GM18909 (cell line): ENCODE measurements around the gene CACNA1A.
"Not testable (repeated sequence)": the region's sequence is repeated elsewhere in the genome, so short reads cannot be mapped to it uniquely, and the experiment has no call there.

Source experiments
- ATAC-seq: cut with Tn5 transposase; IDR thresholded peaks from one replicate; pipeline ENCODE4 v1.9.1; 2021; ENCODE audit warnings: mild to moderate bottlenecking; ENCODE audit not compliant: unreplicated experiment, poor library complexity

CACNA1A gene

GRCh38 chr19:13286195-13286985 lies 219.9 kb downstream of the CACNA1A start:
- no peak for ATAC-seq

- ATAC-seq: no peak
Measured at GRCh38 chr19:13284929-13285928, 221.1 kb downstream of the CACNA1A start.

- no peak for ATAC-seq
Measured at GRCh38 chr19:13283871-13284270, 222.4 kb downstream of the CACNA1A start.

DNA sequence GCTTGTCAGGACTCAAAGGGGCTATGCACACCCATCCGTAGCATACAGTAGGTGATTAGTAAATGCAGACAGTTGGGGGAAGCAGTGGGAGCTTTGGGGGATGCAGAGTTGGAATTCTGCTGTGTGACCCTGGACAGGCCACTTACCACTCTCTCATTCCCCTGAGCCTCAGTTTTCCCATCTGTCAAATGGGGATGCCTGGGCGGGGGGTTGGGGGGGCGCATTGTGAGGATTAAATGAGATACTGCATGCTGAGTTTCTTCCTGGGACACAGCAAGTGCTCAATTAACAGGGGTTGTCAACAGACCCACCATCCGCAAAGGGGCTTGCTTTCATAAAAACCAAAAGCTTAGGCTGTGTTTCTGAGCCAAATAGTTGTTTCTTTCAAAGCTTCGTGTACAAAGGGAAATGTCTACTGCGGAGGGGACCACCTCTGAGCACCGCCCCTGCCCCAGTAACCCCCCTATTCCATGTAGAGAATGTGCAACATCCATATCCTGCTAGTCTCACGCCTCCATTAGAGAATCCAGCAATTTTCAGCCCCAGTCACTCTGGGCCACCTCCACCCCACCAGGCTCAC lies 223.7 kb downstream of the CACNA1A start:
- no peak for ATAC-seq

DNA sequence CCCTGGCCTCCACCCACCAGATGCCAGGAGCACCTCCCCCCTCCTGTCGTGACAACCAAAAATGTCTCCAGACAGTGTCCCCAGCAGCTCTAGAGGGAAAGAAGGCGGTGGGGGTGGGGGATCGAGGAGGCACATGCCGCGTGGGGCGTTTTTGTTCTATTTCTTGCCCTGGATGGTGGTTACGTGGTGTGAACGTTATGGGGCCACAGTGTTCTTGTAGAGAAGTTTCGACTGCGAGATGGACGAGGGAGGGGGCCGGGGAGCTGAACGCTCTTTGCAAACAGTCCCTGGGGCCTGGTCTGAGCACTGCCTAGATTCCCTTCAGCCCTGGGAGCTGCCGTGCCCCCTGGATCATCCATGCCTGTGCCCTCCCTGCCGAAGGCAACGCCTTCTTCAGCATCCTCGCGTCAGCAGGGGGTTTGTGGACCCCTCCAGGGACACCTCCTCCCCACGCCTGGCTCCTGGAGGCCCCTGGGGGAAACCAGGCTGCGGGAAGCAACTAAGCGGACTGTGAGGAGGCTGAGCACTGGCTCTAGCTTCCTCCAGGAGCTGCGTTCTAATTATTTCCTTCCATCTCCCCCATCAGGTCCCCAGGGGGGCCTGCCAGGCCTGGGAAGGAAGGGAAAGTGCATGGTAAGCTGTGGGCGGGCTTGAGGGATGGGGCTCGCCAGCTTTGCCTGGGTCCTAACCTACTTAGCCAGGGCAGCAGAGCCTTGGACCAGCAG lies 224.6 kb downstream of the CACNA1A start:
- no peak for ATAC-seq

DNA sequence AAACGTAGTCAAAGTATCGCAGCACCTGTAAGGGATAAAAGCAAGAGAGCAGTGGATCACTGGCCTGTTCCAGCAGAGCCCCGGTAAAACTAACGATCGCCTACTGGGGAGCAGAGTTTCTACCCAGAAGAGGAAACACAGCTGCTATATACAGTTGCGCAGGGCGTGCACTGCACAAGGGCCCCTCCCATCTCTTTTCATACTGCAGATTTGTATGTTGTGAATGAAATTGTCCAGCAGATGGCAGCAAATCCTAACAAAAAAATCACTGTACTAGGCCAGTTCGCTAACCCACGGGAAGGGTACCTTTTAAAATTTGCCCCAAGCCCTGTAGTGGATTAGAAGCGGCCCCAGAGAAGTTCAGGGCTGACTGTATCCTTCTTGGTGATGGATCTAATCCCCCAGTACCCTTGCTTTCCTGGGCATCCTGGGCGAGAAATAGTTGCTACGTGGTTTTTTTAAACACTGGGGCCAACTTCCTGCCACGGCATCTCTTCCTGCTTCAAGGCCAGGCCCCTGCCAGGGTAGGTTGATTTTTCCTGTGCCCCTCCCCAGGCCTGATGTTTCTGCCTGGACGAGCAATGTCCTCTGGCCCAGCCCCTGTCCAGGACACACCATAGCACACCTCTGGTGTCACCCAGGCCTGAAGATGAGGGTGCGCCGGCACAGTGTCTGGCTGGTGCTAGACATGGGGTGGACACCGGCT lies 229.0 kb downstream of the CACNA1A start:
- ATAC-seq: no peak

DNA sequence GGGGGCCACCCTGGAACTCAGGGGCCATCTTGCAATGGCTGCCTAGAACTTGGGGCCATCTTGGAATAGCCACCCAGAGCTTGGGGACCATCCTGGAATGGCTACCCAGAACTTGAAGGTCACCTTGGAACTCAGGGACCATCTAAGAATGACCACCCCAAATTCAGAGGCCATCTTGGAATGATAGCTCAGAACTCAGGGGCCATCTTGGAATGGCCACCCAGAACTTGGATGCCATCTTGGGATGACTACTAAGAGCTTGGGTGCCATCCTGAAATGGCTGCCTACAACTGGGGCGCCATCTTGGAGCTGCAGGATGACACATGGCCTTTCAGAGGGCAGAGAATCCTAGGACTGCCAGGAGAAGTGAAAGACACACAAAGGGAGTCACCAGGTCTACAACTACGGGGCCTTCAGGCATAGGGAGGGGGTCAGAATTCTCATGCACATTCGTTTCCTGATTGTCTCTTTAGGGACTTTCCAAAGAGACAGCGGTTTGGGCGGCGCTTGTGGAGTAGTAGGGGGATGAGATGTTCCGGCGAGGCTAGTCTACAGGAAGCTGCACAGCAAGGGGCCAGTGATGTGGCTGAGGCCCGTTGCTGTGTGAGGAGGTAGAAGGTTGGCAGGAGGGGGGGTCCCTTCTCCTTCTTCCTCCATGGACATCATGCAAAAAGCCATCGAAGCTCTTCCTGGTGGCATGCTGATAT lies 231.1 kb downstream of the CACNA1A start:
- no peak for ATAC-seq

DNA sequence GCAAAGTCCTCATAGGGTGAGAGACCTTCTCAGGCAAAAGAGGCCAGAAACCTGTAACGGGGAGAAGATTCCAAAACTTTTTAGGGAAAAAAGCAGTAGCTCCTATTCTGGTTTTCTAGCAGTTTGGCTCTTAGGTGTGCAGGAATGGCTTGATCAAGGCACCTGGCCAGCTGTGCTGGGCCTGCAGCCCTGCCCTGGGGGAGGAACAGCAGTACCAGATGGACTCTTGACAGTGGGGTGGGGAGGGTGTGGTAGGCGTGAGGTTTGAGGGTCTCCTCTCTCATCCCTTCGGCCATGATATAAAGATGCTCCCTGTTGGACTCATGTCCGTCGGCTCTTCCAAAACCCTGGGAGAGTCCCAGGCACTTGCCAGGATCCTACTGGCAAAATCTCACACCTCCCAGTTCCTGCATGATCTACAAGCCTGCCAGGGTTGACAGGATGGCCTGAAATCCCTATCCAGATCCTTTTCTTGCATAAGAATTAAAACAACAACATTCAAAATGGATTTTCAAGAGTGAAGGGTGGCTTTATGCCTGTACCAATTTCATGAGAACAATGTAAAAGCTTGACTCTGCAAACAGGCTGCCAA lies 235.7 kb downstream of the CACNA1A start:
- ATAC-seq: no peak

DNA sequence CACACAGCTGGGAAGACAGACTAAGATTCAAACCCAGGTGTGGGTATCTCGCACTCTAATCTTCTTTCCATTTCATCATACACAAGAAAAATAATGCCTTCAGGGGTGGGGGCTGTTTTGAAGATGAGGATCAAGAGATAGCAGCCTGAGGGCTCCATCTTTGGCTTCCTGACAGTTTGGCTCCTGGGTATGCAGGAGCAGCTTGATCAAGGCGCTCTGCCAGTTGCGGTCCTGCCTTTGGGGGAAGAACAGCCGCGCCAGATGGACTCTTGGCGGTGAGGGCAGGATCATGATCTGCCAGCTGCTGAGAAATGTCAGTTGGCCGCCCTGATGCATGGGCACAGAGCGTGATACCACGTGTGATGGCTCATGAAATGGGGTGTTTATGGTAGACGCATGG lies 236.9 kb downstream of the CACNA1A start:
- ATAC-seq: no peak

GRCh38 chr19:13267889-13268288 lies 238.4 kb downstream of the CACNA1A start:
- ATAC-seq: no peak

GRCh38 chr19:13267131-13267530 lies 239.1 kb downstream of the CACNA1A start:
- no peak for ATAC-seq

- ATAC-seq: no peak
Measured at GRCh38 chr19:13262450-13262849, 243.8 kb downstream of the CACNA1A start.

GRCh38 chr19:13260883-13261653 lies 245.2 kb downstream of the CACNA1A start:
- ATAC-seq: no peak

GRCh38 chr19:13256918-13257317 lies 249.4 kb downstream of the CACNA1A start:
- ATAC-seq: no peak

- ATAC-seq: not testable (repeated sequence)
Measured at GRCh38 chr19:13256398-13256797, 249.9 kb downstream of the CACNA1A start.

DNA sequence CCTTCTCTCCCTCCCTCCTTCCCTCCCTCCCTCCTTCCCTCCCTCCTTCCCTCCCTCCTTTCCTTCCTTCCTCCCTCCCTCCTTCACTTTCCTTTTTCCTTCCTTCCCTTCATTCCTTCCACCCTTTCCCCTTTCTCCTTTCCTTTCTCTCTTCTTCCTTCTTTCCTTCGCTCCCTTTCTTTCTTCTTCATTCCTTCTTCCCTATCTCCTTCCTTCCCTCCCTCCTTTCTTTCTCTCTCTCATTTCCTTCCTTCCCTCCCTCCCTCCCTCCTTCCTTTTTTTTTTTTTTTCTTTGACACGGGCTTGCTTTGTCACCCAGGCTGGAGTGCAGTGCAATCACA lies 250.6 kb downstream of the CACNA1A start:
- ATAC-seq: no peak

DNA sequence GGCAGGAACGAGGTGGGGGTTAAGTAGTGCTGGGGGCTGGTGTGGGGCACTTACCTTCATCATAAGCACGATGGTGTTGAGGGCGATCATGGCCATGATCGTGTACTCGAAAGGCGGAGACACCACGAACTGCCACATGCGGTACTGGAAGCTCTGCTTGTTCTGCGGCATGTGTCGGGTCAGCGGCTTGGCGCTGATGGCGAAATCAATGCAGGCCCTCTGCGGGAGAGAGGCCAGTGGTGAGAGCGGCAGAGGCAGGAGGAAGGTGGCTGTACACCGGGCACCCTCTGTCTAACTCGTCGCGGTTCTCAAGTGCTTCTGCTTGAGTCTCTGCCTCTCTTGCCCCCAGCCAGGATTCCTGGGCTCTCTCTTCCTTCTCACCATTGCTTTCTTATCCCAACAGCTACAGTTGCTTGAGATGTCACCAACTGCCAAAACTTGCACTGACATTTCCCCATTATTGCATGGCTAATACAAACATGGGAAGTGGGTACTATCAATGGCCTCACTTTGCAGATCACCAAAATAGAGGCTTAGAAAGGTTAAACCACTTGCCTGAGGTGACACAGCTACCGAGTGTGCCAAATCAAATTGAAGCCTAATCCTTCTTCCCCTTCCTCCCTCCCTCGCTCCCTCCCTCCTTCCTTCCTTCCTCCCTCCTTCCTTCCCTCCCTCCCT lies 251.1 kb downstream of the CACNA1A start:
- ATAC-seq: no peak
